ENCODE measurements around the gene STXBP6.

Gene STXBP6

GRCh38 chr14:24960816-24961215 is 89.1 kb downstream of the STXBP6 start:
- no peak for DNase-seq (ENCODE audit: low read depth)
- TF ChIP-seq POLR2A (IDR thresholded peaks at IDR 0.05; ENCODE audit: extremely low read depth, insufficient read length) (no peak), MAX (IDR thresholded peaks at IDR 0.05; ENCODE audit: low read depth, low read length) (no peak), CTCF (IDR thresholded peaks at IDR 0.05; ENCODE audit: low read depth, low read length) (no peak), MYC (IDR thresholded peaks at IDR 0.05; ENCODE audit: low read depth, low read length) (no peak)
- no peak overlapping the region for H3K4me3 ChIP-seq (ENCODE audit: low read depth, low read length)

- TF ChIP-seq POLR2A (IDR thresholded peaks at IDR 0.05; ENCODE audit: extremely low read depth, insufficient read length): no peak
- H3K4me3 ChIP-seq (ENCODE audit: low read depth, low read length): no peak overlapping the region
- DNase-seq (ENCODE audit: low read depth): no peak
These were observed 90.1 kb downstream of the STXBP6 start for GRCh38 chr14:24959791-24960331.

- no peak for TF ChIP-seq MAX (IDR thresholded peaks at IDR 0.05; ENCODE audit: low read depth, low read length)
- no peak for TF ChIP-seq POLR2A (IDR thresholded peaks at IDR 0.05; ENCODE audit: extremely low read depth, insufficient read length)
- TF ChIP-seq CTCF (IDR thresholded peaks at IDR 0.05; ENCODE audit: low read depth, low read length): no peak
- TF ChIP-seq MYC (IDR thresholded peaks at IDR 0.05; ENCODE audit: low read depth, low read length): no peak
- no peak for DNase-seq (ENCODE audit: low read depth)
- H3K4me3 ChIP-seq (ENCODE audit: low read depth, low read length): no peak overlapping the region
These were observed 91.7 kb downstream of the STXBP6 start for GRCh38 chr14:24958271-24958670.

DNA sequence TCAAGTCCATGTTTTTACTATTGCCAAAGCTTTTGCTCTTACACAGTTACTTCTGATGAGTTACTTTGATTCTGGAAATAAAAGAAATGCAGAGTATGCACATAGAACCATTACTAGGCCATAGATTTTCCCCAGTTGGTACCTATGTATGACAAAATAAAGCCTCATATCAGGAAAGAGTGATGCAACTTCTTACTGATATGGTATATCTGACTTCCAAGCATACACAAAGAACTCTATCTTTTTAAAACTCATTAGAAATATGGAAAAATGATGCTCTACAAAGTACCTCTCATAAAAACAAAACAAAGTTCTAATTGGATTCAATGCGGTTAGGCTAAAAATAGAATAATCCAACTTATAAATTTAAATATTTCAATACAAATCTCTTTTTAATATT is 92.1 kb downstream of the STXBP6 start:
- no peak overlapping the region for H3K4me3 ChIP-seq (ENCODE audit: low read depth, low read length)
- DNase-seq (ENCODE audit: low read depth): no peak
- TF ChIP-seq MAX (IDR thresholded peaks at IDR 0.05; ENCODE audit: low read depth, low read length): no peak
- TF ChIP-seq MYC (IDR thresholded peaks at IDR 0.05; ENCODE audit: low read depth, low read length): no peak
- no peak for TF ChIP-seq CTCF (IDR thresholded peaks at IDR 0.05; ENCODE audit: low read depth, low read length)
- no peak for TF ChIP-seq POLR2A (IDR thresholded peaks at IDR 0.05; ENCODE audit: extremely low read depth, insufficient read length)

DNA sequence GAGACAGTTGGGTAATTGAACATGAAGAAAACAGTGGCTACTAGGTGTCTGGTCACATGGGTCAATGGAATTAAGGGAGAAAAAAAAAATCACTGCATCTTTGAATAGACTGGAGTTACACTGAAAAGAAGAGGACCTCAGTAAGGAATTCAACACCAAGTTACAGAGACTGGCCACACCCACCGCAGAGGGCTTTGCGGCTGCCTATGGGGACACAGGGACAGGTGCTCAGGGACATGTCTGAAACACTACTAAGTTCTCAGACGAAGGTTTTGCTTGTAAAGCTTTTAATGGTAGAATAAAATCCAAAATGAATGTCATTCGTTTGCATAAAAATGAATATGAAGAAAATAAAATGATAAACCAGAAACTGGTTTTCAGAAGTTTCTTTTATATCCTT is 93.8 kb downstream of the STXBP6 start:
- TF ChIP-seq POLR2A (IDR thresholded peaks at IDR 0.05; ENCODE audit: extremely low read depth, insufficient read length) (no peak), CTCF (IDR thresholded peaks at IDR 0.05; ENCODE audit: low read depth, low read length) (no peak), MYC (IDR thresholded peaks at IDR 0.05; ENCODE audit: low read depth, low read length) (no peak), MAX (IDR thresholded peaks at IDR 0.05; ENCODE audit: low read depth, low read length) (no peak)
- H3K4me3 ChIP-seq (ENCODE audit: low read depth, low read length): no peak overlapping the region
- DNase-seq (ENCODE audit: low read depth): no peak

- DNase-seq (ENCODE audit: low read depth): no peak
- no peak overlapping the region for H3K4me3 ChIP-seq (ENCODE audit: low read depth, low read length)
- no peak for TF ChIP-seq CTCF (IDR thresholded peaks at IDR 0.05; ENCODE audit: low read depth, low read length)
- no peak for TF ChIP-seq POLR2A (IDR thresholded peaks at IDR 0.05; ENCODE audit: extremely low read depth, insufficient read length)
- no peak for TF ChIP-seq MAX (IDR thresholded peaks at IDR 0.05; ENCODE audit: low read depth, low read length)
- TF ChIP-seq MYC (IDR thresholded peaks at IDR 0.05; ENCODE audit: low read depth, low read length): no peak
These were observed 95.3 kb downstream of the STXBP6 start for GRCh38 chr14:24954700-24955037.

All from NB4 (cell line).